Dendritic cell treated with granulocyte-macrophage colony-stimulating factor and Interleukin-4, amounts not matched to agents 40 ng/mL and 50 ng/mL, for 4 days (primary cell): ENCODE measurements around the gene UBAC2.
A peak's percentile ranks its signal among the peaks of the same experiment; 100 is the strongest.

Experiments
- H3K27ac Mint-ChIP-seq: one replicate; pipeline ENCODE4 v1.8.0; 2022; ENCODE audit warnings: mild to moderate bottlenecking, mixed read lengths
- H3K27me3 Mint-ChIP-seq: one replicate; pipeline ENCODE4 v1.8.0; 2022; ENCODE audit warnings: mild to moderate bottlenecking, mixed read lengths
- H3K36me3 Mint-ChIP-seq: one replicate; pipeline ENCODE4 v1.8.0; 2022; ENCODE audit warnings: low read depth, mixed read lengths
- H3K4me1 Mint-ChIP-seq: one replicate; pipeline ENCODE4 v1.8.0; 2022; ENCODE audit warnings: low read depth, mixed read lengths
- H3K4me3 Mint-ChIP-seq: one replicate; pipeline ENCODE4 v1.8.0; 2022; ENCODE audit warnings: mild to moderate bottlenecking, moderate library complexity, mixed read lengths
- H3K9me3 Mint-ChIP-seq: one replicate; pipeline ENCODE4 v1.8.0; 2022; ENCODE audit warnings: mixed read lengths
- intact Hi-C: fragments of 100-400 bp; cut with micrococcal nuclease; formaldehyde crosslinking; loops from one replicate; pipeline ENCODE4 v1.15.0; 2022

UBAC2 gene

DNA sequence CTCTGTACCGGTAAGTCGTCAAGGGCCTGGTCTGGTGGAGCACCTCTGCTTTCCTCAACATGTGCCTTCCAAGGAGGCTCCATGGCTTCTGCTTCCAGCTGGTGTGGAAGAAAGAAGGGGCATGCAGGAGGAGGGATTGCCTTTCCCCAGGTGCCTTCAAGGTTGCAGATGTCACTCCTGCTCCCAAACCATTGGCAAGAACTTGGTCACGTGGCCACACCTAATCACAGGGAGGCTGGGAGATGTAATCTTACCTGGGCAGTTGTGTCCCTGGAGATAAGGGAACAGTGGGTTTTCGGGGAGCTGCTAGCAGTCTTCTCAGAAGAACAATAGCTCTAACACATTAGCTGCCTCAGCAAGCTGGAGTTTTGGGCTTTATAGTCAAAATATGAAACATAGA lies 67.3 kb downstream of the UBAC2 start:
- intact Hi-C loops, result loop anchor here (2.0 kb wide), 1 partner anchor 119 kb away; no protein-coding TSS in a partner anchor
- H3K36me3 Mint-ChIP-seq, result peaks cover 42% of the 10 kb centered on the region
- H3K27ac Mint-ChIP-seq, result no peak overlapping the region
- peaks cover 56% of the 10 kb centered on the region for H3K4me1 Mint-ChIP-seq
- H3K9me3 Mint-ChIP-seq, result no peaks in the 10 kb centered on the region
- H3K27me3 Mint-ChIP-seq, result no peaks in the 10 kb centered on the region
- no peak overlapping the region for H3K4me3 Mint-ChIP-seq

DNA sequence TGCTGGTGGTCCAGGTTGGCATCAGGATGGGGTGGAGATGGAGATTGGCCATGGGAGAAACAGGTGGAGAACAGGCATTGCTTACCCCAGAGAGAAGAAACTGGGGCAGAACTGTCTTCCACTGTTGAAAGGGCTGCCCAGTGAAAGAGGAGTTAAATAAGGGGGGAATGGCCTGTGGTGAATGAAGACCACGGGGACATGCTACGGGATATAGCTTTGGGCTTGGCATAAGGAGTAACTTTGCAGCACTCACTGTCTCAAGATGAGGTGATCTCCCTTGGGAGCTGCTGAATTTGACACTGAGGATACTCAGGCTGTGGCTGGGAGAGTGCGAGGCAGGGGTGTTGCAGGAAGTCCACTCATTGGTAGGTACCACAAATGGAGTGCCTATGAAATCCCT lies 68.2 kb downstream of the UBAC2 start:
- peaks cover 40% of the 10 kb centered on the region for H3K36me3 Mint-ChIP-seq
- peak overlapping the region; percentile 31 for H3K27ac Mint-ChIP-seq
- no peaks in the 10 kb centered on the region for H3K9me3 Mint-ChIP-seq

DNA sequence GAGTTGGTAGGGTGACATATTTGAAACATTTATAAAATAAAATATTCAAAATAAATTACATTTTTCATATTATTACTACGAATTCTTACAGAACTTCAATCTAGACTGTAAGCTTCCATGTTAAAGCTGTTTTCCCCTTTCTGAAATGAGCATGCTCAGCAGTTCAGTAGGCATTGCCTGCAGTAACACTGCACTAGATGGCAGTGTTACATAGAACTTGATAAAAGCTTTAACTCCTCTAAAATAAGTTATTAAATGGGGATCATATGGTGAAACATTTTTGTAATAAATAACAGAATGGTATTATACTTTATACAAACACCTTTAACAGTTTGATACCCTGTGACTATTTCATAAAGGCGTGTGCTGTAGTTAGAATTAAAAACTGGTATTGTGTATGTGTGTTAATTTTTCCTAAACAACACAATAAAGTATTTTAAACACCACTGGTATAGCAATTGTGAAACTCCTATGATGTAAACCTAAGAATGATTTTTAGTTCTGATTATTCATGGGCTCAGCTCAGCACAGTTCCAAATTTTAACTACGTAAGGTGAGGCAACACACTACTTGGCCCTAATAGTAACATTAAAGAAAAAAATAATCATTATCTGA lies 69.1 kb downstream of the UBAC2 start:
- peak overlapping the region; percentile 93 for H3K27ac Mint-ChIP-seq
- H3K36me3 Mint-ChIP-seq, result peaks cover 48% of the 10 kb centered on the region
- no peaks in the 10 kb centered on the region for H3K27me3 Mint-ChIP-seq
- peaks cover 59% of the 10 kb centered on the region for H3K4me1 Mint-ChIP-seq
- no peaks in the 10 kb centered on the region for H3K9me3 Mint-ChIP-seq
- H3K4me3 Mint-ChIP-seq, result no peak overlapping the region
- intact Hi-C loops, result loop anchor here (1.0 to 5.0 kb wide), 6 partner anchors 38 to 238 kb away; partner anchors contain the start of gene GPR183

More for the DNA sequence above, 68.2 kb downstream of the UBAC2 start:
- Mint-ChIP-seq H3K4me3 (no peak overlapping the region), H3K27me3 (no peaks in the 10 kb centered on the region), H3K4me1 (peaks cover 59% of the 10 kb centered on the region)
- intact Hi-C loops, result loop anchor here (2.0 kb wide), 1 partner anchor 118 kb away; no protein-coding TSS in a partner anchor

DNA sequence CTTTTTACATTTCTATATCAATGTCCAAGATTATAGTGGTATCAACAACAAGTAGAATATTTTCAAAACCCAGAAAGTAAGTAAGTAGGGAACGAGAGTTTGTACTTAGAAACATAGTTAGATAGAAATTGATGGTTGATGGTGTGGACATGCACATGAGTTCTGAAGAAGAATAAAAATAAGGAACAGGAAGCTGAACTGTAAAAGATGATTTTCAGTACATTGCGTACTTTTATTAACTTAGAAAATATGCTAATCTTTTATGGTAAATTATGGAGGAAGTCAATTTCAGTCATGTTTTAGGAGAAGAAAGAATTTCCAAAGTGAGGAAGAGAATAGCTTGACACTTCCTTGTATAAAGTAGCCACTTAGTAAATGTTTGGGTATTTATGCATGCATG lies 69.9 kb downstream of the UBAC2 start:
- H3K4me1 Mint-ChIP-seq, result peaks cover 63% of the 10 kb centered on the region
- no peak overlapping the region for H3K4me3 Mint-ChIP-seq
- H3K9me3 Mint-ChIP-seq, result no peaks in the 10 kb centered on the region
- H3K36me3 Mint-ChIP-seq, result peaks cover 51% of the 10 kb centered on the region
- peak overlapping the region; percentile 93 for H3K27ac Mint-ChIP-seq
- intact Hi-C loops, result loop anchor here (1.0 to 5.0 kb wide), 5 partner anchors 37 to 237 kb away; partner anchors contain the start of gene GPR183
- no peaks in the 10 kb centered on the region for H3K27me3 Mint-ChIP-seq

DNA sequence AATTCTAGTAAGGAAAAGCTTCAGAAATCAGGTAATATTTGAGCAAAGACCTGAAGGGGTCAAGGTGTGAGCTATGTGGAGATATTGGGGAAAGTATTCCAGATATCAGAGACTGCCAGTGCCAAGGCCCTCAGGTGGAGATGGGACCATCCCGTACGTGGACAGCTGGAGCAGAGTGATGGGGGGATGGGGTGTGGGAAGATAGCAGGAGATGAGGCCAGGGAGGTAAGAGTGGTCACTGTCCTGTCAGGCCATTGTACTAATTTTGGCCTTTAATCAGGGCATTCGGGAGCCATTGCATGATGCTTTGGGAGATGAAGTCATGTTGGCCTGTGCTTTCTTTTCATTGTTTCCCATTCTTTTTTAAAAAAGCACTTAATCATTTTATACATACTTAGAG lies 70.6 kb downstream of the UBAC2 start:
- no peaks in the 10 kb centered on the region for H3K9me3 Mint-ChIP-seq
- H3K4me3 Mint-ChIP-seq, result peak overlapping the region; percentile 26
- H3K27me3 Mint-ChIP-seq, result no peaks in the 10 kb centered on the region
- H3K27ac Mint-ChIP-seq, result peak overlapping the region; percentile 93
- peaks cover 54% of the 10 kb centered on the region for H3K36me3 Mint-ChIP-seq
- peaks cover 66% of the 10 kb centered on the region for H3K4me1 Mint-ChIP-seq
- intact Hi-C loops, result loop anchor here (5.0 kb wide), 2 partner anchors 36 to 236 kb away; partner anchors contain the start of gene GPR183

DNA sequence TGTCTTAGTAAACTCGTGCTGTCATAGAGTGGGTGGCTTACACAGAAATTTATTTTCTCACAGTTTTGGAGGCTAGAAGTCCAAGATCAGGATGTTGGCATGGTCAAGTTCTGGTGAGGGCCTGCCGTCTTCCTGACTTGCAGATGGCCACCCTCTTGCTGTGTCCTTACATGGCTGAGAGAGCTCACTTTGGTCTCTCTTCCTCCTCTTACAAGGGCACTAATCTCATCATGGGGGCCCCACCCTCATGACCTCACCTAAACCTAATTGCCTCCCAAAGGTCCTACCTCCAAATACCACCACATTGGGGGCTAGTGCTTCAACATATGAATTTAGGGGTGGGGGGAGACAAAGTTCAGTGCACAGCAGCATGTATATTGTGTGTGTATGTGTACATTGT lies 71.8 kb downstream of the UBAC2 start:
- intact Hi-C loops, result loop anchor here (5.0 kb wide), 2 partner anchors 35 to 235 kb away; partner anchors contain the start of gene GPR183
- peaks cover 69% of the 10 kb centered on the region for H3K4me1 Mint-ChIP-seq
- peak overlapping the region; percentile 93 for H3K27ac Mint-ChIP-seq
- no peak overlapping the region for H3K4me3 Mint-ChIP-seq
- H3K36me3 Mint-ChIP-seq, result peaks cover 67% of the 10 kb centered on the region
- no peaks in the 10 kb centered on the region for H3K27me3 Mint-ChIP-seq
- no peaks in the 10 kb centered on the region for H3K9me3 Mint-ChIP-seq

DNA sequence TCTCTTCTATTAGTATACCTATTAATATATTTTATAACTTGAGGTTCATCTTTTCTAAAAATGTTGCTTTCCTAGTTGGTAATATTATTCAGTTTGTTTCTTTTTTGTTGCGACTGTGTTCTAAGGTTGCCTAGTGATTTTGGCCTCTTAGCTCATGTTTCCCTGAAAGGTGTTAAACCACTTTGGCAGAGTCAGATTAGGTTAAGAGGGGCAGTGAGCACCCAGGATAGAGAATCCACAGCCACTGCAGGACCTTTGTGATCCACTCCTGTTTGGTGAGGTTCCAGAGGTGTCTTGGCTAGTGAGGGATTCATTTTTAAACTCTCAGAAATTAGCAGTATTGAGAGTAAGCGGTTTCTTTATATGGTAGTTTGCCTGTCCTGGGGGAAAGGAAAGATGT lies 72.5 kb downstream of the UBAC2 start:
- Mint-ChIP-seq H3K4me3 (no peak overlapping the region), H3K4me1 (peaks cover 75% of the 10 kb centered on the region), H3K36me3 (peaks cover 66% of the 10 kb centered on the region), H3K27ac (peak overlapping the region; percentile 93), H3K27me3 (no peaks in the 10 kb centered on the region), H3K9me3 (no peaks in the 10 kb centered on the region)
- intact Hi-C loops, result loop anchor here (5.0 kb wide), 2 partner anchors 34 to 234 kb away; partner anchors contain the start of gene GPR183

DNA sequence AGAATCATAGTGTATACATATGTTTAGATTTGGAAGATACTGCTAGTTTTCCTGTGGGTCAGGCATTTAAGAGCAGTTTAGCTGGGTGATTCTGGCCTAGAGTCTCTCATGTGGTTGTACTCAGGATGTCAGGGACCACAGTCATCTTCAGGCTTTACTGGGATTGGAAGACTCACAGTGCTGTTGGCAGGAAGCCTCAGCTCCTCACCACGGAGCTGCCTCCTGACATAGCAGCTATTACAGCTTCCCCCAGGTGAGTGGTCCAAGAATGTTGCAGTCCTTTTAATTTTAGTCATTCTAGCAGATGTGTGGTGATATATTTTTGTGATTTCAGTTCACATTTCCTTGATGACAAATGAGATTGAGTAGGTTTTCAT lies 74.4 kb downstream of the UBAC2 start:
- H3K9me3 Mint-ChIP-seq, result no peaks in the 10 kb centered on the region
- H3K4me1 Mint-ChIP-seq, result peaks cover 84% of the 10 kb centered on the region
- no peaks in the 10 kb centered on the region for H3K27me3 Mint-ChIP-seq
- peaks cover 71% of the 10 kb centered on the region for H3K36me3 Mint-ChIP-seq
- H3K27ac Mint-ChIP-seq, result peak overlapping the region; percentile 76
- no peak overlapping the region for H3K4me3 Mint-ChIP-seq
- intact Hi-C loops, result no loop called here

DNA sequence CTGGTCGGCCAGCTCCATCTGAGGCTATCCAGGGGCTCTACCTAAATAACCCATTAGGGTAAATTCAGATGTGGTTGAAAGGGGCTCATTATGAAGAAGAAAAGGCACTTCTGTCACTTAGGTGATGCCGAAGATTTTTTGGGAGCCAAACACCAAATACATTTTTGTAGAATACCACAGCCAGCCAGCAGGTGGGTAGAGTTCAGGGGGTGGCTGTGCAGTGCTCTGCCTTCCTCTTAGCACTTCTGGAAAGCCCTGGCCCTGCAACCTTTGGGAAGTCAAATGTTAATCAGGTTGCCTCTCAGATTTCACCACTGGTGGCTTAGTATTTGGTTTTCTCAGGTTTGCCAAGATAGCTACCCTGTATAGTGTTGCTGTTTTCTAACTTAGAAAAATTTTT lies 76.1 kb downstream of the UBAC2 start:
- H3K27me3 Mint-ChIP-seq, result no peaks in the 10 kb centered on the region

DNA sequence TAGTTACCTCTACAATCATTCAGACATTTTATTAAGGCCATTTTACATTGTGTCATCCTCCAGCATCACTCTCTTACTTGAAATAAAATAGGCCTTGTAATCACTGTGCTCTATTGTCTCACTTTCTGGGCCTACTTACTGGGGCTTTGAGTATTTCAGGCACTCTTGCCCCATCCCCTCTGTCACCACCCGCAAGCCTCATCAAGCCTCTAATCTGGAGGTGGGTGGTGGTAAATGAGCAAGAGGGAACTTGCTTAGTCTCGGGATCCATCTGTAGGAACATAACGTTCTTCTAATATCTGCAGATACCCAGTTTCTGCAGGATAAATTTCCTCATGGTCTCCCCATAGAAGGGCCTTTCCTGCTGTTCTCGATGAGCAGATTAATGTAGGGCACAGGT lies 77.0 kb downstream of the UBAC2 start:
- peaks cover 72% of the 10 kb centered on the region for H3K36me3 Mint-ChIP-seq

More for the DNA sequence above, 76.1 kb downstream of the UBAC2 start:
- H3K27ac Mint-ChIP-seq, result peak overlapping the region; percentile 76
- H3K9me3 Mint-ChIP-seq, result no peaks in the 10 kb centered on the region
- H3K4me3 Mint-ChIP-seq, result no peak overlapping the region
- intact Hi-C loops, result no loop called here
- peaks cover 85% of the 10 kb centered on the region for H3K4me1 Mint-ChIP-seq
- peaks cover 80% of the 10 kb centered on the region for H3K36me3 Mint-ChIP-seq

DNA sequence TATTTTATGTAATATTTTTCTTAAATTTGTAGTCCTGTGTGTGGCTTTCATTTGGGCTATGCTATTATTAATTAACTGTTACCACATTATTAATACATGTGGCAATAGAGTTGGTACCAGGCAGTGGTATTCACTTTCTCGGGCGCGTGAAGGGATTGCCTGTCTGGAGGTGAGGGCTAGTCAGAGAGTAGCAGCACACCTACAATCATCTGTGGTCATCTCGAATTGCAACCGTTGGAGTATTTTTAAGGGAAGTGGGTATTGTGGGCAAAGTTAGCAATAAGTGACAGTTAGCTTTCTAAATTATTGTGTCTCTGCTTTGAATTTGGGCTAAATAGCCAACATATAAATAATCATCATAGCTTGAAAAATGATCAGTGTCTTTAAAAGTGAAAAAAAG lies 77.5 kb downstream of the UBAC2 start:
- Mint-ChIP-seq H3K4me3 (no peak overlapping the region), H3K36me3 (peaks cover 66% of the 10 kb centered on the region), H3K4me1 (peaks cover 93% of the 10 kb centered on the region), H3K27ac (peak overlapping the region; percentile 76), H3K27me3 (no peaks in the 10 kb centered on the region), H3K9me3 (no peaks in the 10 kb centered on the region)
- intact Hi-C loops, result no loop called here

More for the DNA sequence above, 77.0 kb downstream of the UBAC2 start:
- Mint-ChIP-seq H3K4me1 (peaks cover 89% of the 10 kb centered on the region), H3K4me3 (peak overlapping the region; percentile 54), H3K9me3 (no peaks in the 10 kb centered on the region), H3K27ac (peak overlapping the region; percentile 76), H3K27me3 (no peaks in the 10 kb centered on the region)
- intact Hi-C loops, result no loop called here

DNA sequence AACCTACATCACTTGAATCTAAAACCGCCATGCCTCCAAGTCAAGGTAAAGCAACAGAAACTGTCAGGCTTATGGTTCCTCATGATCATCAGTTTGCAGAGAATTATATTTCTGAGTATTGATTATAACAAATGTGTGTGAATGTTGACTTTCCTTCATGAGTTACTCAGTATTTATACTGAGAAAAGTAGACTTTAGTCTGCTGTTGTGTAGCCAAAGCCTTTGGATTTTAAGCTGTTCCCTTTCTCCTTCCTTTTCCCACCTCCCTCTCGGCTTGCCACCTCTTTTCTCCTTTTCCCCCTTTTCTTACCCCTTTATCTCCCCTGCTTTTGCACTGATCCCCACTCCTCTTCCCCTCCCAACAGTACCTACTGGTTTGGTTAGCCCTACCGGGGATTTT lies 78.2 kb downstream of the UBAC2 start:
- H3K4me3 Mint-ChIP-seq, result peak overlapping the region; percentile 21
- peak overlapping the region; percentile 96 for H3K27ac Mint-ChIP-seq
- no peaks in the 10 kb centered on the region for H3K27me3 Mint-ChIP-seq
- H3K9me3 Mint-ChIP-seq, result no peaks in the 10 kb centered on the region
- intact Hi-C loops, result no loop called here
- H3K36me3 Mint-ChIP-seq, result peaks cover 63% of the 10 kb centered on the region
- H3K4me1 Mint-ChIP-seq, result peaks cover 87% of the 10 kb centered on the region

DNA sequence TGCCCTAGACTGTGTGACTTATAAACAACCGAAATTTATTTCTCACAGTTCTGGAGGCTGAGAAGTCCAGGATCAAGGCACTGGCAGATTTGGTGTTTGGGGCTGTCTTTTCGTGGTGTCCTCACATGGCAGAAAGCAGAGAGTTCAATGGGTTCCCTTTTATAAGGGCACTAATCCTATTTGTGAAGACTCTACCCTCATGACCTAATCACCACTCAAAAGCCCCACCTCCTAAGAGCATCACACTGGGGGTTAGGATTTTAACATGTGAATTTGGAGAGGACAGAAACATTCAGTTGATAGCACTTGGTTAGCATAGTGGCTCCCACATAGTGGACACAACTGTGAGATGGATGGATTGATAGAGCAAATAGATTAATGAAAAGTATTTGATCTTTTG lies 79.0 kb downstream of the UBAC2 start:
- peak overlapping the region; percentile 96 for H3K27ac Mint-ChIP-seq
- peaks cover 55% of the 10 kb centered on the region for H3K36me3 Mint-ChIP-seq
- intact Hi-C loops, result loop anchor here (2.0 to 5.0 kb wide), 2 partner anchors 33 to 223 kb away; partner anchors contain the start of gene TM9SF2
- H3K4me1 Mint-ChIP-seq, result peaks cover 87% of the 10 kb centered on the region
- H3K9me3 Mint-ChIP-seq, result no peaks in the 10 kb centered on the region
- peak overlapping the region; percentile 21 for H3K4me3 Mint-ChIP-seq
- no peaks in the 10 kb centered on the region for H3K27me3 Mint-ChIP-seq

DNA sequence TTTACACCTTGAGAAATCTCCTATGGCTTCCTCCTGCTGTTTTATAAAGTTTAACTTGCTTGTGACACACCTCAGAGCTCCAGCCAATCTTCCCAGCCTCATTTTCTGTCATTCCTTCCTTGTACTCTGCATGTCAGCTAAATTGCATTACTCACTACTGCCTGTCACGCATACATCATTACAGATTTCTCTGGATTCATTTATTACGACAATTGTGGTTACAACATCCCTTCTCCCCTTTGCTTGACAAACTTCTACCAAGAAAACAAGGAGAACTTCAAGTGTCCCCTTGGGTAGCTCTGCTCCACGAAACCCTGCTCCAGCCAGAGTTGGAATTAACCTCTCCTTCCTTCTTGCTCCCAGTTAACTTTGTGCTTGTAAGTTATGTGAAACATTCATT lies 79.5 kb downstream of the UBAC2 start:
- intact Hi-C loops, result loop anchor here (2.0 to 5.0 kb wide), 2 partner anchors 33 to 222 kb away; partner anchors contain the start of gene TM9SF2
- H3K4me1 Mint-ChIP-seq, result peaks cover 83% of the 10 kb centered on the region
- H3K36me3 Mint-ChIP-seq, result peaks cover 50% of the 10 kb centered on the region
- no peaks in the 10 kb centered on the region for H3K27me3 Mint-ChIP-seq
- no peaks in the 10 kb centered on the region for H3K9me3 Mint-ChIP-seq
- H3K27ac Mint-ChIP-seq, result peak overlapping the region; percentile 96
- peak overlapping the region; percentile 69 for H3K4me3 Mint-ChIP-seq
